Fibroblast of peridontal ligament (primary cell): ENCODE data around the gene DHX15.

Source experiments
- DNase-seq: peaks from one replicate; pipeline ENCODE4 v3.0.0-alpha.2; 2010; ENCODE audit errors: extremely low read depth

The DHX15 gene

GRCh38 chr4:24482871-24483270, 101.5 kb downstream of the DHX15 start:
- DNase-seq: no peak

- DNase-seq: peak; percentile 57
Observed at GRCh38 chr4:24477919-24478318, 106.4 kb downstream of the DHX15 start.
